ENCODE data around the gene KDM4B. TPM values are rescaled to one million over a fixed set of nuclear protein-coding genes. Genes with fewer than 3 reads are reported as not detected.

KDM4B gene
- total and polyA plus RNA-seq, 4 donors: 3.2 to 19.7 (median 12.9) TPM

- 91% methylated on average over 21 of the region's 21 CpGs for WGBS
- TF ChIP-seq HNF4G (IDR thresholded peaks at IDR 0.05) (no peak), EGR1 (IDR thresholded peaks at IDR 0.05; ENCODE audit: low read depth in 2 of 2) (no peak), JUND (IDR thresholded peaks at IDR 0.05) (no peak), TAF1 (conservative IDR thresholded peaks at IDR 0.05) (no peak), YY1 (IDR thresholded peaks at IDR 0.05) (no peak), RXRA (IDR thresholded peaks at IDR 0.05) (no peak), GABPA (IDR thresholded peaks at IDR 0.05 in 1 of 2, conservative IDR thresholded peaks at IDR 0.05 in 1 of 2) (no peak)
- TF ChIP-seq, protein P1, sequence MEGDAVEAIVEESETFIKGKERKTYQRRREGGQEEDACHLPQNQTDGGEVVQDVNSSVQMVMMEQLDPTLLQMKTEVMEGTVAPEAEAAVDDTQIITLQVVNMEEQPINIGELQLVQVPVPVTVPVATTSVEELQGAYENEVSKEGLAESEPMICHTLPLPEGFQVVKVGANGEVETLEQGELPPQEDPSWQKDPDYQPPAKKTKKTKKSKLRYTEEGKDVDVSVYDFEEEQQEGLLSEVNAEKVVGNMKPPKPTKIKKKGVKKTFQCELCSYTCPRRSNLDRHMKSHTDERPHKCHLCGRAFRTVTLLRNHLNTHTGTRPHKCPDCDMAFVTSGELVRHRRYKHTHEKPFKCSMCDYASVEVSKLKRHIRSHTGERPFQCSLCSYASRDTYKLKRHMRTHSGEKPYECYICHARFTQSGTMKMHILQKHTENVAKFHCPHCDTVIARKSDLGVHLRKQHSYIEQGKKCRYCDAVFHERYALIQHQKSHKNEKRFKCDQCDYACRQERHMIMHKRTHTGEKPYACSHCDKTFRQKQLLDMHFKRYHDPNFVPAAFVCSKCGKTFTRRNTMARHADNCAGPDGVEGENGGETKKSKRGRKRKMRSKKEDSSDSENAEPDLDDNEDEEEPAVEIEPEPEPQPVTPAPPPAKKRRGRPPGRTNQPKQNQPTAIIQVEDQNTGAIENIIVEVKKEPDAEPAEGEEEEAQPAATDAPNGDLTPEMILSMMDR (IDR thresholded peaks at IDR 0.05; ENCODE audit: low read depth, low read length, missing input control): no peak
- TF ChIP-seq, protein P2, sequence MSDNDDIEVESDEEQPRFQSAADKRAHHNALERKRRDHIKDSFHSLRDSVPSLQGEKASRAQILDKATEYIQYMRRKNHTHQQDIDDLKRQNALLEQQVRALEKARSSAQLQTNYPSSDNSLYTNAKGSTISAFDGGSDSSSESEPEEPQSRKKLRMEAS (IDR thresholded peaks at IDR 0.05): no peak
- Histone ChIP-seq H3K36me3 (ENCODE audit: control insufficient read depth in 4 of 4, insufficient read depth in 3 of 4, low read depth in 1 of 4, low read length in 3 of 4) (peaks cover 26 to 82% (median 31%) of the 10 kb centered on the region in 4 donors), H3K4me3 (ENCODE audit: low read depth in 1 of 3, low read length in 3 of 3) (no peak overlapping the region), H3K9ac (ENCODE audit: low read depth in 1 of 2, low read length in 2 of 2) (no peak overlapping the region), H3K4me1 (ENCODE audit: control insufficient read depth in 4 of 4, insufficient read depth in 4 of 4, low read length in 3 of 4) (peaks cover 0 to 4% (median 0%) of the 10 kb centered on the region in 4 donors), H3K9me3 (ENCODE audit: control insufficient read depth in 4 of 4, low read length in 3 of 4) (no peaks in the 10 kb centered on the region), H3K27ac (ENCODE audit: low read depth in 1 of 2, low read length in 2 of 2) (no peak overlapping the region), H3K27me3 (ENCODE audit: control insufficient read depth in 4 of 4, insufficient read depth in 4 of 4, low read length in 3 of 4) (no peaks in the 10 kb centered on the region)
- no peak for DNase-seq (ENCODE audit: low spot score)
Observed at GRCh38 chr19:5139583-5140325, 170.8 kb downstream of the KDM4B start.

DNA sequence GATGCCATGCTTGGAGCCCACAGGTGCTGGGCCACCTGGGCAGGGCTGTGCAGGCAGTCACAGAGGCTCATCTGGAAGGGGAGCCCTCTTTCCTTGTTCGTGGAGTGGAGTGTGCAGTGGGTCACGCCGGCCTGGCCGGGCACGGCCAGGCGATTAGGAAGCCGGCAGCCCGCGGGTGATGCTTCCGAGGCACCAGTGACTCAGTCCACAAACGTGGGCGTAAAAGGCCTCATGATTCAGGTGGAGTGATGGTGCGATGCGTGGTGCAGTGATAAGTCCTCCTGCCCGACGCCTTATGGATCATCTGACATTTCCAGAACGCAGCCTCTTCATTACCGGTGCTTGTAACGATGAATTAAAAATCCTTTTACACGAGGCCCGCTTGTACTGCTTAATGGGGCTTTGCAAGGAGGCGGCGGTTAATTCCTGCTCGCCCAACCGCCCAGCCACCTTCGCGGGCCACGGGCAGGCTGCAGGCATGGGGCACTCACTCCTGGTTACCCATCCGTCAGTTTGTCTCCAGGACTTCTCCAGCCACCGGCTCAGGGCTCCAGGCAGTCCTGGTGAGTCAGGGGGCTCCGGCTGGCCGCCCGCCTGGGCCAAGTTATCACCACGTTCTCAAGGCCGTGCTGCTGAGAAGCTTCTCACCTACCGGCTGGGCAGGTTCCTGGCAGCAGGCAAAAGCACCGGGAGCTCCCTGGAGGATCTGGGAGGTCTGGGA, 172.4 kb downstream of the KDM4B start:
- H3K9me3 ChIP-seq (ENCODE audit: control insufficient read depth in 4 of 4, low read length in 3 of 4): no peaks in the 10 kb centered on the region
- WGBS: 94% methylated on average over 37 of the region's 37 CpGs
- H3K27ac ChIP-seq (ENCODE audit: low read depth in 1 of 2, low read length in 2 of 2): no peak overlapping the region
- H3K36me3 ChIP-seq (ENCODE audit: control insufficient read depth in 4 of 4, insufficient read depth in 3 of 4, low read depth in 1 of 4, low read length in 3 of 4): peaks cover 20 to 74% (median 33%) of the 10 kb centered on the region in 4 donors
- no peaks in the 10 kb centered on the region for H3K27me3 ChIP-seq (ENCODE audit: control insufficient read depth in 4 of 4, insufficient read depth in 4 of 4, low read length in 3 of 4)
- H3K9ac ChIP-seq (ENCODE audit: low read depth in 1 of 2, low read length in 2 of 2): no peak overlapping the region
- TF ChIP-seq HNF4G (IDR thresholded peaks at IDR 0.05): no peak
- TF ChIP-seq NR2F2 (IDR thresholded peaks at IDR 0.05): no peak
- TF ChIP-seq TAF1 (conservative IDR thresholded peaks at IDR 0.05): no peak
- TF ChIP-seq FOXA1 (IDR thresholded peaks at IDR 0.05): no peak
- no peak for TF ChIP-seq SP1 (IDR thresholded peaks at IDR 0.05)
- no peak for TF ChIP-seq REST (IDR thresholded peaks at IDR 0.05)
- TF ChIP-seq, protein P2 (IDR thresholded peaks at IDR 0.05): no peak
- TF ChIP-seq YY1 (IDR thresholded peaks at IDR 0.05): no peak
- no peak for TF ChIP-seq GABPA (IDR thresholded peaks at IDR 0.05 in 1 of 2, conservative IDR thresholded peaks at IDR 0.05 in 1 of 2)
- TF ChIP-seq, protein P3, sequence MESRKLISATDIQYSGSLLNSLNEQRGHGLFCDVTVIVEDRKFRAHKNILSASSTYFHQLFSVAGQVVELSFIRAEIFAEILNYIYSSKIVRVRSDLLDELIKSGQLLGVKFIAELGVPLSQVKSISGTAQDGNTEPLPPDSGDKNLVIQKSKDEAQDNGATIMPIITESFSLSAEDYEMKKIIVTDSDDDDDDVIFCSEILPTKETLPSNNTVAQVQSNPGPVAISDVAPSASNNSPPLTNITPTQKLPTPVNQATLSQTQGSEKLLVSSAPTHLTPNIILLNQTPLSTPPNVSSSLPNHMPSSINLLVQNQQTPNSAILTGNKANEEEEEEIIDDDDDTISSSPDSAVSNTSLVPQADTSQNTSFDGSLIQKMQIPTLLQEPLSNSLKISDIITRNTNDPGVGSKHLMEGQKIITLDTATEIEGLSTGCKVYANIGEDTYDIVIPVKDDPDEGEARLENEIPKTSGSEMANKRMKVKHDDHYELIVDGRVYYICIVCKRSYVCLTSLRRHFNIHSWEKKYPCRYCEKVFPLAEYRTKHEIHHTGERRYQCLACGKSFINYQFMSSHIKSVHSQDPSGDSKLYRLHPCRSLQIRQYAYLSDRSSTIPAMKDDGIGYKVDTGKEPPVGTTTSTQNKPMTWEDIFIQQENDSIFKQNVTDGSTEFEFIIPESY (IDR thresholded peaks at IDR 0.05): no peak
- TF ChIP-seq HNF4A (conservative IDR thresholded peaks at IDR 0.05): no peak
- TF ChIP-seq, protein P1 (IDR thresholded peaks at IDR 0.05; ENCODE audit: low read depth, low read length, missing input control): no peak
- TF ChIP-seq RXRA (IDR thresholded peaks at IDR 0.05): no peak
- TF ChIP-seq FOXA2 (IDR thresholded peaks at IDR 0.05): no peak
- TF ChIP-seq, protein P4, sequence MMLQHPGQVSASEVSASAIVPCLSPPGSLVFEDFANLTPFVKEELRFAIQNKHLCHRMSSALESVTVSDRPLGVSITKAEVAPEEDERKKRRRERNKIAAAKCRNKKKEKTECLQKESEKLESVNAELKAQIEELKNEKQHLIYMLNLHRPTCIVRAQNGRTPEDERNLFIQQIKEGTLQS (IDR thresholded peaks at IDR 0.05): no peak
- TF ChIP-seq JUND (IDR thresholded peaks at IDR 0.05): no peak
- no peak for TF ChIP-seq RAD21 (IDR thresholded peaks at IDR 0.05)
- TF ChIP-seq EGR1 (IDR thresholded peaks at IDR 0.05; ENCODE audit: low read depth in 2 of 2): no peak
- H3K4me1 ChIP-seq (ENCODE audit: control insufficient read depth in 4 of 4, insufficient read depth in 4 of 4, low read length in 3 of 4): peaks cover 0 to 4% (median 0%) of the 10 kb centered on the region in 4 donors
- H3K4me3 ChIP-seq (ENCODE audit: low read depth in 1 of 3, low read length in 3 of 3): no peak overlapping the region
- no peak for DNase-seq (ENCODE audit: low spot score)
